PC-9 (cell line): ENCODE measurements around the gene FAM193B.

Source experiments
- EZH2 ChIP-seq: fragments of 200-600 bp; sonication (generic); IDR thresholded peaks from 2 replicates; pipeline ENCODE4 v1.8.0; 2017; ENCODE audit warnings: antibody characterized with exemption, low read depth
- TF ChIP-seq, protein P1 (sequence below): fragments of 200-600 bp; sonication (generic); conservative IDR thresholded peaks from 2 replicates; pipeline ENCODE4 v1.6.1; 2017; ENCODE audit warnings: mixed run types, antibody characterized with exemption, mild to moderate bottlenecking, moderate library complexity

DNA sequence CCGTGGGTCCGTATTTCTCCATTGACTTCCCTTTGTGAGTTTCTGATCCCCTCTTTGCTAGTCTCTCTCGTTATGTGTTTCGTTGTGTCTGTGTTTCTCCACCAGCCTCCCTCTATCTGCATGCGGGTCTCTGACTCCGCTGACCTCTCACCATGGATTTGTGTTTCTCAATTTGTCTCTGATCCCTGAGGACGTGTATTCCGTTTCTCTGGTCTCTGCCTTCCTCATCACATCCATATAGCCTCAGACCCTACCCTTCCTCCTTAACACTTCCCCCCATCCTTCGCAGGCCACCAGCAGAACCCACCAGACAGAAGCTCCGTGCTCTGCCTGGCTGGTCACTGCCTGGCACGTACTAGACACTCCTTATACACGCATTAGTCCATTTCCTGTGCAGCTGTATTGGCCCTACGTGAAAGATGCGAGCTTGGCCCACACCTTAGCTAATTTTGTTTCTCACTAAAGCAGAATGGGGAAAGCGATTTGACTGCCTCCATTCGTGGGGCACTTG lies 46.2 kb upstream of the FAM193B start:
- TF ChIP-seq, protein P1, sequence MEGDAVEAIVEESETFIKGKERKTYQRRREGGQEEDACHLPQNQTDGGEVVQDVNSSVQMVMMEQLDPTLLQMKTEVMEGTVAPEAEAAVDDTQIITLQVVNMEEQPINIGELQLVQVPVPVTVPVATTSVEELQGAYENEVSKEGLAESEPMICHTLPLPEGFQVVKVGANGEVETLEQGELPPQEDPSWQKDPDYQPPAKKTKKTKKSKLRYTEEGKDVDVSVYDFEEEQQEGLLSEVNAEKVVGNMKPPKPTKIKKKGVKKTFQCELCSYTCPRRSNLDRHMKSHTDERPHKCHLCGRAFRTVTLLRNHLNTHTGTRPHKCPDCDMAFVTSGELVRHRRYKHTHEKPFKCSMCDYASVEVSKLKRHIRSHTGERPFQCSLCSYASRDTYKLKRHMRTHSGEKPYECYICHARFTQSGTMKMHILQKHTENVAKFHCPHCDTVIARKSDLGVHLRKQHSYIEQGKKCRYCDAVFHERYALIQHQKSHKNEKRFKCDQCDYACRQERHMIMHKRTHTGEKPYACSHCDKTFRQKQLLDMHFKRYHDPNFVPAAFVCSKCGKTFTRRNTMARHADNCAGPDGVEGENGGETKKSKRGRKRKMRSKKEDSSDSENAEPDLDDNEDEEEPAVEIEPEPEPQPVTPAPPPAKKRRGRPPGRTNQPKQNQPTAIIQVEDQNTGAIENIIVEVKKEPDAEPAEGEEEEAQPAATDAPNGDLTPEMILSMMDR: no peak
- TF ChIP-seq EZH2: no peak
